HuH-7.5 (cell line): ENCODE data around the gene ERICH2.

ENCODE experiments used
- DNase-seq: peaks from one replicate; pipeline ENCODE4 v3.0.0; 2011; ENCODE audit warnings: low spot score

ERICH2 gene

GRCh38 chr2:170762760-170763159 is 7.4 kb upstream of the ERICH2 start:
- DNase-seq = no peak

- no peak for DNase-seq
Measured at GRCh38 chr2:170763232-170763631, 6.9 kb upstream of the ERICH2 start.

- no peak for DNase-seq
Measured at GRCh38 chr2:170764880-170765261, 5.3 kb upstream of the ERICH2 start.

- no peak for DNase-seq
Measured at GRCh38 chr2:170766693-170767092, 3.5 kb upstream of the ERICH2 start.

- peak; percentile 79 for DNase-seq
Measured at GRCh38 chr2:170770606-170771420, 635 bp downstream of the ERICH2 start.

- DNase-seq = no peak
Measured at GRCh38 chr2:170771421-170771937, 1.3 kb downstream of the ERICH2 start.

- no peak for DNase-seq
Measured at GRCh38 chr2:170772295-170772694, 2.1 kb downstream of the ERICH2 start.

GRCh38 chr2:170774074-170774473 is 3.9 kb downstream of the ERICH2 start:
- DNase-seq = no peak

- DNase-seq = no peak
Measured at GRCh38 chr2:170778900-170779299, 8.7 kb downstream of the ERICH2 start.

- no peak for DNase-seq
Measured at GRCh38 chr2:170779304-170779703, 9.1 kb downstream of the ERICH2 start.

GRCh38 chr2:170782673-170783072 is 12.5 kb downstream of the ERICH2 start:
- DNase-seq = no peak

GRCh38 chr2:170783549-170783948 is 13.4 kb downstream of the ERICH2 start:
- no peak for DNase-seq

GRCh38 chr2:170798996-170799395 is 28.8 kb downstream of the ERICH2 start:
- DNase-seq = no peak

GRCh38 chr2:170806548-170806947 is 36.4 kb downstream of the ERICH2 start:
- no peak for DNase-seq

- DNase-seq = peak; percentile 71
Measured at GRCh38 chr2:170812710-170813600, 42.8 kb downstream of the ERICH2 start.

- peak; percentile 41 for DNase-seq
Measured at GRCh38 chr2:170813611-170814532, 43.7 kb downstream of the ERICH2 start.

GRCh38 chr2:170814533-170815230 is 44.5 kb downstream of the ERICH2 start:
- DNase-seq = no peak

GRCh38 chr2:170815311-170815710 is 45.1 kb downstream of the ERICH2 start:
- DNase-seq = no peak

- peak; percentile 95 for DNase-seq
Measured at GRCh38 chr2:170815746-170816503, 45.7 kb downstream of the ERICH2 start.

GRCh38 chr2:170816504-170817092 is 46.4 kb downstream of the ERICH2 start, which contains the start of gene GAD1:
TSS of gene GAD1 (plus strand) at chr2:170816887. CDS start at chr2:170818592, 1,705 bp downstream.
- DNase-seq = peak; percentile 87
